WI38 (cell line): ENCODE results near the gene CDK6.

ENCODE experiments used
- H3K4me3 ChIP-seq: 2 replicates; pipeline ENCODE4 v1.5.1; 2011; ENCODE audit warnings: low read depth, mild to moderate bottlenecking, control low read depth, low read length
- CTCF ChIP-seq: IDR thresholded peaks from 2 replicates; pipeline ENCODE4 v1.5.1; 2012; ENCODE audit warnings: low read depth, mild to moderate bottlenecking, control low read depth, low read length

The CDK6 gene

GRCh38 chr7:92847305-92847704 lies 10.9 kb upstream of the CDK6 start:
- TF ChIP-seq CTCF: no peak

GRCh38 chr7:92845736-92846135 lies 9.4 kb upstream of the CDK6 start:
- no peak for TF ChIP-seq CTCF
- H3K4me3 ChIP-seq: no peak overlapping the region

More at GRCh38 chr7:92847305-92847704, 10.9 kb upstream of the CDK6 start:
- H3K4me3 ChIP-seq: no peak overlapping the region

DNA sequence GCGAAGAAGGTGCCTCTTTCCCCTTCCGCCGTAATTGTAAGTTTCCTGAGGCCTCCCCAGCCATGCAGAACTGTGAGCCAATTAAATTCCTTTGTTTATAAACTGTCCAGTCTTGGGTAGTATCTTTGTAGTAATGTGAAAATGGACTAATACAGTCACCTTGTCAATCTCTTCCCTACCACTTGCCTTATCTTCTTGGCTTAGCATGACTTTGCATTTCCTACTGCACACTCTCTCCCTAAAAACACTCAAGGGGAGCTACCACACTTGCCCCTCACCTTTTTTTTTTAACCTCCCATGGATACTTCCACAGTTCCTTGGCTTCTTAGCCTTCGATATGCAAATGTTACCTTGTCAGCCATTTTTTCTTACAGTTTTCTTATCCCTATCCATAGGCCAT lies 7.4 kb upstream of the CDK6 start:
- no peak for TF ChIP-seq CTCF

DNA sequence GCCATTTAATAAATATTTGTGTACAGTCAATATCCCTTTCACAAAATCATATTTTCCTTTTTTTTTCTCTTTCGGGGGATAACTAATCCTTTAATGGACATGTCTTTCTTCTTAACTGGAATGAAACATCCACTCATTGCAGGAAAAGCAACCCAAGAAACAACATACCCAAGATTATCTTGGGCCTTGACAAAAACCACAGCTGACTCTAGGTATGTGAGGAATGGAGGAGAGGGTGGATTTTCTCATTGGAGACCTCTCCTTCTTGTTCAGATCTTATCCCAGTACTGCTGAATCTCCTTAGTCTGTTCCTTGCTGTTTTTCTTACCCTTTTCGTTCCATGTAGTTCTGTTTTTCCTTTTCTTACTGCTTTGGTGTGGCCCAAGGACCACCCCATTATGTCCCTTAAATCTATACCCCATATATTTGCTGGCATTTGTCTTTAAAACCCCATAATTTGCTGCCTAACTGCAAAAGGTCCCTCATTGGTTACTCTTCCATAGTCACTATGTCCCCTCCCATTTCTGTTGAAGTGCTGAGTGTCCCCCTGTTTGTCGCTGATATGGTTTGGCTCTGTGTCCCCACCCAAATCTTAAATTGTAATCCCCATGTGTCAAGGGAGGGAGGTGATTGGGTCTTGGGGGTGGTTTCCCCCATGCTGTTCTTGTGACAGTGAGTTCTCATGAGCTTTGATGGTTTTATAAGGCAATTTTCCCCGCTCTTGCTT lies 6.8 kb upstream of the CDK6 start:
- H3K4me3 ChIP-seq: no peak overlapping the region
- TF ChIP-seq CTCF: no peak

More for the DNA sequence above, 7.4 kb upstream of the CDK6 start:
- H3K4me3 ChIP-seq: no peak overlapping the region

DNA sequence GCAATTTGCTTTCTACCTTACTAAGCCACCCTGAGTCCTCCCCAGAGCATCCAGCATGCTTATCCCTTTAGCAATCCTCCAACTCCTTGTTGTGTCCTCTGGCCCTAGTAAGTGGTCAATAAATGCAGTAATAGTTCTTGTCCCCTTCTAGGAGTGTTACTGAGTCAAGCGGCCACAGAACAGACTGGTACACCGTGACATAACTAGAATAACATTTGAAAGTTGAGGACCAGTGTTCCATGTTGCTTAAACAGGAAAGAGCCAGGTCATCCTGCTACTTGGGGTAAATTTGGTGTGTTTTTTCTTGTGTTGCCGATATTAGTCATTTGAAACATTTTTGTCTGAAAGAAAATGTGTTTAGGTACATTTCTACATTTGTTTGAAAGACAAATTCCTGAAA lies 4.8 kb upstream of the CDK6 start:
- TF ChIP-seq CTCF: no peak
- no peak overlapping the region for H3K4me3 ChIP-seq

DNA sequence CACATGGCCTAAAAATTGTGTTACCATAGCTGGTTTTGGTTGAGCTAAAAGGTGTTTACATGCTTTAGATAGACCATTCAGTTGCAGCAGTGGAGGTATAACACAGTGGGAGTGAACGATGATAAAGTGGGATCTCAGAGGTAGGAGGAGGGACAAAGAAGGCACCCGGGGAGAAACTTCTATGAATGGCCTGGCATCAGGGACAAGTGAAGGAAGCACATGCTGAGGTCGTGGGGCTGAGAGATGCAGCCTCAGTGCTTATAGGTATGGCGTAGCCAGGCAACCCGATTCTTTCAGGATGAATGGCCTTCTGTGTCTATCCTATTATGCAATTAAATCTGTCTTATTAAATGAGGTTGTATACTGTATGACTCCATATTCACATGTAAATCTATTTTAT lies 3.9 kb upstream of the CDK6 start:
- TF ChIP-seq CTCF: no peak

GRCh38 chr7:92839901-92840300 lies 3.5 kb upstream of the CDK6 start:
- TF ChIP-seq CTCF: no peak
- no peak overlapping the region for H3K4me3 ChIP-seq

More for the DNA sequence above, 3.9 kb upstream of the CDK6 start:
- H3K4me3 ChIP-seq: no peak overlapping the region
